ENCODE measurements around the gene CDH13.

The CDH13 gene

DNA sequence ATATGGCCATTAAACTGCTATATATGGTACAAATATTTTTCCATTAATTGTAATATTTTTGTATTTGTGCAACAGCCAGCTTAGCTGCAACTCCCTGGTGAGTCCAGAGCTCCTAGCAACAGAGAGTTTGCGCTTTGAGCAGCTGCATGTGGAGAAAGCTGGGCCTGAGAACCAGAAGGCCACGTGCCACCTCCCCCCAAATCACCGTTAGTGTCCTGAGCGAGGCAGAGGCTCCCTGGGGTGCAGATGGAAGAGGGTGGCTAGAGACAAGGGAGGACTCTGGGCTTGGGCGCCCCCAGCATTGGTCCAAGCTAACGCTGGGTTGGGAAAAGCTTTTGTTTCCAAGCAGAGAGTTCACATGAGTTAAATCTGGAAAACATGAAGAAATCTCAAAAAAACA lies 1222.7 kb downstream of the CDH13 start:
- TF ChIP-seq ZFP3 (CRISPR knock-in tag; IDR thresholded peaks at IDR 0.05) (no peak), ZC3H10 (CRISPR knock-in tag; IDR thresholded peaks at IDR 0.05) (no peak), ESRRG (CRISPR knock-in tag; IDR thresholded peaks at IDR 0.05) (no peak), BACH2 (CRISPR knock-in tag; IDR thresholded peaks at IDR 0.05; ENCODE audit: borderline replicate concordance) (no peak), TOX (CRISPR knock-in tag; IDR thresholded peaks at IDR 0.05; ENCODE audit: borderline replicate concordance) (no peak)
- TF ChIP-seq, protein P1, sequence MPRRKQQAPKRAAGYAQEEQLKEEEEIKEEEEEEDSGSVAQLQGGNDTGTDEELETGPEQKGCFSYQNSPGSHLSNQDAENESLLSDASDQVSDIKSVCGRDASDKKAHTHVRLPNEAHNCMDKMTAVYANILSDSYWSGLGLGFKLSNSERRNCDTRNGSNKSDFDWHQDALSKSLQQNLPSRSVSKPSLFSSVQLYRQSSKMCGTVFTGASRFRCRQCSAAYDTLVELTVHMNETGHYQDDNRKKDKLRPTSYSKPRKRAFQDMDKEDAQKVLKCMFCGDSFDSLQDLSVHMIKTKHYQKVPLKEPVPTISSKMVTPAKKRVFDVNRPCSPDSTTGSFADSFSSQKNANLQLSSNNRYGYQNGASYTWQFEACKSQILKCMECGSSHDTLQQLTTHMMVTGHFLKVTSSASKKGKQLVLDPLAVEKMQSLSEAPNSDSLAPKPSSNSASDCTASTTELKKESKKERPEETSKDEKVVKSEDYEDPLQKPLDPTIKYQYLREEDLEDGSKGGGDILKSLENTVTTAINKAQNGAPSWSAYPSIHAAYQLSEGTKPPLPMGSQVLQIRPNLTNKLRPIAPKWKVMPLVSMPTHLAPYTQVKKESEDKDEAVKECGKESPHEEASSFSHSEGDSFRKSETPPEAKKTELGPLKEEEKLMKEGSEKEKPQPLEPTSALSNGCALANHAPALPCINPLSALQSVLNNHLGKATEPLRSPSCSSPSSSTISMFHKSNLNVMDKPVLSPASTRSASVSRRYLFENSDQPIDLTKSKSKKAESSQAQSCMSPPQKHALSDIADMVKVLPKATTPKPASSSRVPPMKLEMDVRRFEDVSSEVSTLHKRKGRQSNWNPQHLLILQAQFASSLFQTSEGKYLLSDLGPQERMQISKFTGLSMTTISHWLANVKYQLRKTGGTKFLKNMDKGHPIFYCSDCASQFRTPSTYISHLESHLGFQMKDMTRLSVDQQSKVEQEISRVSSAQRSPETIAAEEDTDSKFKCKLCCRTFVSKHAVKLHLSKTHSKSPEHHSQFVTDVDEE (CRISPR knock-in tag; IDR thresholded peaks at IDR 0.05), result no peak
- TF ChIP-seq, protein P2, sequence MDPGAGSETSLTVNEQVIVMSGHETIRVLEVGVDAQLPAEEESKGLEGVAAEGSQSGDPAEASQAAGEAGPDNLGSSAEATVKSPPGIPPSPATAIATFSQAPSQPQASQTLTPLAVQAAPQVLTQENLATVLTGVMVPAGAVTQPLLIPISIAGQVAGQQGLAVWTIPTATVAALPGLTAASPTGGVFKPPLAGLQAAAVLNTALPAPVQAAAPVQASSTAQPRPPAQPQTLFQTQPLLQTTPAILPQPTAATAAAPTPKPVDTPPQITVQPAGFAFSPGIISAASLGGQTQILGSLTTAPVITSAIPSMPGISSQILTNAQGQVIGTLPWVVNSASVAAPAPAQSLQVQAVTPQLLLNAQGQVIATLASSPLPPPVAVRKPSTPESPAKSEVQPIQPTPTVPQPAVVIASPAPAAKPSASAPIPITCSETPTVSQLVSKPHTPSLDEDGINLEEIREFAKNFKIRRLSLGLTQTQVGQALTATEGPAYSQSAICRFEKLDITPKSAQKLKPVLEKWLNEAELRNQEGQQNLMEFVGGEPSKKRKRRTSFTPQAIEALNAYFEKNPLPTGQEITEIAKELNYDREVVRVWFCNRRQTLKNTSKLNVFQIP (CRISPR knock-in tag; IDR thresholded peaks at IDR 0.05; ENCODE audit: borderline replicate concordance, low read depth), result no peak
- ATAC-seq, result no peak

Data from SK-N-SH treated with all-trans-retinoic acid at 6 μM for 48 hours (cell line).